Activated CD8-positive, alpha-beta T cell treated with anti-CD3 and anti-CD28 coated beads for 36 hours (primary cell): ENCODE results near the gene SYTL5. TPM values are rescaled to one million over a fixed set of nuclear protein-coding genes. Genes with fewer than 3 reads are reported as not detected.

Source experiments
- ATAC-seq: fragments of 200-7000 bp; cut with Tn5 transposase; one replicate; pipeline ENCODE4 v1.10.0; 2021; ENCODE audit warnings: mild to moderate bottlenecking, moderate library complexity
- CTCF ChIA-PET: fragments of 350-600 bp; sonication (Branson Sonifier 250); formaldehyde crosslinking; loops from one replicate; lab custom pipeline; 2021; ENCODE audit warnings: antibody characterized with exemption; lab: Charles Lee
- POLR2A ChIA-PET: fragments of 350-600 bp; sonication (Branson Sonifier 250); formaldehyde crosslinking; loops from one replicate; lab custom pipeline; 2021; ENCODE audit warnings: antibody characterized with exemption; lab: Charles Lee
- DNase-seq: peaks from one replicate; pipeline ENCODE4 v3.0.0-alpha.2; 2020
- H3K27ac Mint-ChIP-seq: one replicate; pipeline ENCODE4 v1.8.0; 2021; ENCODE audit warnings: mild to moderate bottlenecking, mixed read lengths
- H3K27me3 Mint-ChIP-seq: one replicate; pipeline ENCODE4 v1.8.0; 2021; ENCODE audit warnings: mixed read lengths
- H3K36me3 Mint-ChIP-seq: one replicate; pipeline ENCODE4 v1.8.0; 2021; ENCODE audit warnings: low read depth, mixed read lengths
- H3K4me1 Mint-ChIP-seq: one replicate; pipeline ENCODE4 v1.8.0; 2021; ENCODE audit warnings: low read depth, mixed read lengths
- H3K4me3 Mint-ChIP-seq: one replicate; pipeline ENCODE4 v1.8.0; 2021; ENCODE audit warnings: mild to moderate bottlenecking, moderate library complexity, mixed read lengths
- H3K9me3 Mint-ChIP-seq: one replicate; pipeline ENCODE4 v1.8.0; 2021; ENCODE audit warnings: mixed read lengths
- CTCF ChIP-seq: fragments of 200-600 bp; IDR thresholded peaks from one replicate; pipeline ENCODE4 v1.8.0; 2022; ENCODE audit warnings: antibody characterized with exemption, mild to moderate bottlenecking
- intact Hi-C: fragments of 100-400 bp; cut with micrococcal nuclease; formaldehyde crosslinking; loops from one replicate; pipeline ENCODE4 v1.10.0; 2022
- total RNA-seq, 2 experiments: library from RNA; stranded (reverse); gene quantifications; one replicate each; pipeline ENCODE4 v1.2.3, GENCODE V29; 2021

The SYTL5 gene
- total RNA-seq, 2 experiments from 2014 or later, result not detected

- Mint-ChIP-seq H3K4me3 (no peak overlapping the region), H3K27ac (no peak overlapping the region), H3K4me1 (no peaks in the 10 kb centered on the region), H3K9me3 (no peaks in the 10 kb centered on the region), H3K36me3 (no peaks in the 10 kb centered on the region), H3K27me3 (no peaks in the 10 kb centered on the region)
- TF ChIP-seq CTCF, result no peak
- DNase-seq (no peak), ATAC-seq (no peak)
- intact Hi-C loops, result no loop called here
- POLR2A ChIA-PET, result no interaction called here
- CTCF ChIA-PET, result no interaction called here
Observed at GRCh38 chrX:38069991-38070390, 63.6 kb downstream of the SYTL5 start.

DNA sequence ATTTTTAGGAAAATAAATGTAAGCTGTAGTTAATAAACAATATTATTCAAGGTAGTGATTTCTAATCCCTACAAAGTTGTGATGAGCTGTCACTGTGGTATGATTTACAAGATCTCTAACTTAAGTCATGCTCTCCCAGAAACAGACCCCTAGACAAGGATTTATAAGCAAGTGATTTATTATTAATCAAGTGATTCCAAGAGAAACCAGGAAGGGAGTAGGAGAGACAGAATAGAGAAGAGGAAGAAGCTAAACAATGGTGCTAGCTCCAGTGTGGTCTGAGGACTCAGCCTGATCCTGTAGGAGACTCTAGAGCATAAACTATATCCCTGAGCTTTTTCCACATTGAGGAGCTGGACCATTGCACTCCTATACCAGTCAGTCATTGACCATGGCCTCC lies 73.1 kb downstream of the SYTL5 start:
- ChIA-PET CTCF (no interaction called here), POLR2A (no interaction called here)
- Mint-ChIP-seq H3K27me3 (peaks cover 2% of the 10 kb centered on the region), H3K36me3 (no peaks in the 10 kb centered on the region), H3K4me1 (no peaks in the 10 kb centered on the region), H3K9me3 (no peaks in the 10 kb centered on the region), H3K27ac (no peak overlapping the region), H3K4me3 (no peak overlapping the region)
- ATAC-seq, result no peak
- no peak for DNase-seq
- intact Hi-C loops, result no loop called here
- no peak for TF ChIP-seq CTCF

DNA sequence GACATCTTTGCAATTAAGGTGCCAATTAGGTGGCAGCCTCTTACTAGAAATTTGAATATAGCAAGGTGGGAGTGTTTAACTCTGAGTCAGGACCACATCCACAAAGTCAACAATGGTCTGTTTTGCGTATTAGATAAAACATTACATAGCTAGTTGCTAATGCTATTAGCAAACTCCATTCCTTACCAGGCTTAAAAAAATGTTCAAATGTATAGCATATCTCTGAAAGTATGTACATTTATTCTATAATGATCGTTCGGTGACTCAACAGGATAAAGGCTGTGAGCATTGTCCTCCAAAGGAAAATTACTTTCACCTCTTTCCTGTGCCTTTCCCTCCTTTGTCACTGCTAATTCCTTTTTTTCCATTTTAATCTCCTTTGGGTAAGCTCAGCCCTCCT lies 74.5 kb downstream of the SYTL5 start:
- TF ChIP-seq CTCF, result no peak
- no peak overlapping the region for H3K27ac Mint-ChIP-seq
- H3K9me3 Mint-ChIP-seq, result no peaks in the 10 kb centered on the region
- ChIA-PET POLR2A (no interaction called here), CTCF (no interaction called here)
- H3K27me3 Mint-ChIP-seq, result peaks cover 2% of the 10 kb centered on the region
- DNase-seq (no peak), ATAC-seq (no peak)
- no peak overlapping the region for H3K4me3 Mint-ChIP-seq
- intact Hi-C loops, result no loop called here
- H3K36me3 Mint-ChIP-seq, result no peaks in the 10 kb centered on the region
- H3K4me1 Mint-ChIP-seq, result no peaks in the 10 kb centered on the region

GRCh38 chrX:38081909-38082308 lies 75.6 kb downstream of the SYTL5 start:
- H3K27ac Mint-ChIP-seq, result no peak overlapping the region
- H3K9me3 Mint-ChIP-seq, result no peaks in the 10 kb centered on the region
- H3K27me3 Mint-ChIP-seq, result peaks cover 2% of the 10 kb centered on the region
- intact Hi-C loops, result no loop called here
- no peaks in the 10 kb centered on the region for H3K36me3 Mint-ChIP-seq
- H3K4me3 Mint-ChIP-seq, result no peak overlapping the region
- no peak for ATAC-seq
- POLR2A ChIA-PET, result no interaction called here
- DNase-seq, result no peak
- no peaks in the 10 kb centered on the region for H3K4me1 Mint-ChIP-seq
- TF ChIP-seq CTCF, result no peak
- CTCF ChIA-PET, result no interaction called here

- intact Hi-C loops, result no loop called here
- DNase-seq (no peak), ATAC-seq (no peak)
- no peak overlapping the region for H3K4me3 Mint-ChIP-seq
- ChIA-PET CTCF (no interaction called here), POLR2A (no interaction called here)
- peaks cover 2% of the 10 kb centered on the region for H3K27me3 Mint-ChIP-seq
- no peaks in the 10 kb centered on the region for H3K4me1 Mint-ChIP-seq
- H3K36me3 Mint-ChIP-seq, result no peaks in the 10 kb centered on the region
- TF ChIP-seq CTCF, result no peak
- no peaks in the 10 kb centered on the region for H3K9me3 Mint-ChIP-seq
- H3K27ac Mint-ChIP-seq, result no peak overlapping the region
Observed at GRCh38 chrX:38082309-38082708, 76.0 kb downstream of the SYTL5 start.
